ENCODE measurements around the gene INAFM1. TPM values are rescaled to one million over a fixed set of nuclear protein-coding genes. Genes with fewer than 3 reads are reported as not detected.

Gene INAFM1
- total and polyA plus RNA-seq, 8 donors, result 10.6 to 37.7 (median 15.6) TPM

DNA sequence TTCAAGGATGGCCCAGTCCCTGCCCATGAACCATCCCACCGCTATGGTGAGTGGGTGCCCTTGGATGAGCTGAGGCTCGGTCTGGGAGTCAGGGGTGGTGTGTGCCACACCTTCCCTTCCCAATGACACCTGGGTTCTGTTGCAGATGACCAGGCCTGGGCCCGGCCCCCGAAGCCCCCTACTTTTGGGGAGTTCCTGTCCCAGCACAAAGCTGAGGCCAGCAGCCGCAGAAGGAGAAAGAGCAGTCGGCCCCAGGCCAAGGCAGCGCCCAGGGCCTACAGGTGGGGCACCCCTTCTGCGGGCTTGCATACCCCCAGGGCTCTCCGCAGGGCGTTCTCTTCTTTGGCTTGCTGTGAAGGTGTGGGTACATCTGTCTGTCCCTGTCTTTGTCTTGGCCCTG is 4.3 kb upstream of the INAFM1 start:
- FAIRE-seq (no peak), DNase-seq (peak in 2 of 6 donors; percentile 47 to 71), ATAC-seq (no peak)
- Histone ChIP-seq H3K4me1 (peaks cover 0 to 11% (median 0%) of the 10 kb centered on the region in 3 donors), H3K27ac (no peak overlapping the region), H3K36me3 (peaks cover 0 to 36% (median 22%) of the 10 kb centered on the region in 3 donors), H3K9me3 (no peaks in the 10 kb centered on the region), H3K4me3 (no peak overlapping the region), H3K27me3 (no peaks in the 10 kb centered on the region)
- WGBS, 2 donors, result 88 to 90% methylated on average over 10 of the region's 10 CpGs
- intact Hi-C loops (cut with DNase I), result no loop called here
- no peak for TF ChIP-seq CTCF (IDR thresholded peaks at IDR 0.05)

DNA sequence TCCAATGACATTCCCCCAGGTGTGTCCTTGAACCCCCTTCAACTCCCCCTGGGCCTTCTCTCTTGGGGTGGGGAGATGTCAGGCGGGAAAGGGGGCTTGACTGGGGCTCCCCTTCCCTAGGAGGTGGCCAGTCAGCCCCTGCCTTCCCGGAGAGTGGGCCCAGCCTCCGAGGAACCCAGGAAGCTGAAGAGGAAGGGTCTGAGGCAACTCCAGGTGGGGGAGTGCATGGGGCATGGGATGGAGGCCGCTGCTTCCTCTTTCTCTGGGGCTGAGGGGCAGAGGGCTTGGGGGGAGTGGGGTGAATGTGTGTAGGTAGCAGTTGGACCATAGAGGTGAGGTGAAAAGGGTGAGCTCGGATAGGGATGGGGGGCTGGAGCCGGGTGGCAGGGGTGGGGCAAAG is 2.7 kb upstream of the INAFM1 start:
- Histone ChIP-seq H3K36me3 (peaks cover 0 to 22% (median 11%) of the 10 kb centered on the region in 3 donors), H3K4me1 (peaks cover 0 to 12% (median 0%) of the 10 kb centered on the region in 3 donors), H3K27ac (no peak overlapping the region), H3K27me3 (no peaks in the 10 kb centered on the region), H3K4me3 (no peak overlapping the region), H3K9me3 (no peaks in the 10 kb centered on the region)
- FAIRE-seq (no peak), DNase-seq (peak in 3 of 6 donors; percentile 33 to 66 (median 47)), ATAC-seq (no peak)
- 85 to 88% methylated on average over 6 of the region's 6 CpGs for WGBS, 2 donors
- intact Hi-C loops (cut with DNase I), result no loop called here
- no peak for TF ChIP-seq CTCF (IDR thresholded peaks at IDR 0.05)

DNA sequence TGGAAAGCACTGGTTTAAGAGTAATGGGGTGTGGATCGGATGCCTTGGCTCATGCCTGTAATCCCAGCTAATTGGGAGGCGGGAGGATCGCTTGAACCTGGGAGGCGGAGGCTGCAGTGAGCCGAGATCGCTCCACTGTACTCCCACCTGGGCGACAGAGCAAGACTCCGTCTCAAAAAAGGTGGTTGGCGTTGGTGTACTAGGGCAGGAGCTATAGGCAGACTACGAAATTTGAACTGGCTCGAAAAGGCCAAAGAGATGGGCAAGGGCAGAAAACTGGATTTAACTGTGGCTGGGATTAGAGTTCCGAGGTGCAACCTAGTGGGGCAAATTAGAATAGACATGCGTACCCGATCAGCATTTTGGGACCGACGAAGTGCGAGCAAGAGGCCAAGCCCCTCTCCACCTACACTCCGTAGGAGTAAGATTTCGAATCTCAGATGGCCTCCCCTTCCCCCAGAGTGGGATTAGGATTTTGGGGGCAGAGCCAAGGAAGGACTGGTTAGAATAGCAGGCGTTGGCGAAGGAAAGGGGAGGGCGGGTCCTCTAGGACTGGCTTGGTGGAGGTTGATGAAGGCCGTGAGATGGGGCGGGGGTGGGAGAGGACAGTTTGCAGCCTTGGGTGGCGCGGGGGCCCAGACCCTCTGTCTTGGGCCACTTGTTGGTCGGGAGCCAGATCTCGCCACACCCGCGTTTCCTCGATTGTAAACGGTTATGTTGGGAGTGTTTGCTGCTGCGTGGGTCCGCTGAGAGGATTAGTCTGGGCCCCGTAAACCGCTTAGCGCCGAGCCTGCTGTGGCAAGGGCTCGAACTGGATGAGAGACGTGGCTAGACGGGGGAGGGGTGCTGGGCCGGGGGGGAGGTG is 2.0 kb upstream of the INAFM1 start:
- FAIRE-seq (no peak), ATAC-seq (peak in 1 of 4 donors; percentile 0)

GRCh38 chr19:47273313-47274070 is 1.2 kb upstream of the INAFM1 start:
- Histone ChIP-seq H3K27ac (peak overlapping the region; percentile 97 to 98 (median 97)), H3K9me3 (no peaks in the 10 kb centered on the region), H3K36me3 (peaks cover 0 to 12% (median 11%) of the 10 kb centered on the region in 3 donors), H3K27me3 (no peaks in the 10 kb centered on the region), H3K4me3 (peak overlapping the region; percentile 46 to 81 (median 58)), H3K4me1 (peaks cover 0 to 12% (median 0%) of the 10 kb centered on the region in 3 donors)
- FAIRE-seq, result no peak
- 1 to 2% methylated on average over 49 to 54 of the region's 54 CpGs for WGBS, 2 donors
- peak; percentile 79 to 89 (median 82) for ATAC-seq
- TF ChIP-seq CTCF (IDR thresholded peaks at IDR 0.05), result no peak
- intact Hi-C loops (cut with DNase I), result no loop called here
- peak; percentile 89 to 96 (median 92) for DNase-seq

More for the DNA sequence above, 2.0 kb upstream of the INAFM1 start:
- peak in 3 of 6 donors; percentile 64 to 75 (median 66) for DNase-seq
- WGBS, 2 donors, result 46 to 50% methylated on average over 38 to 42 of the region's 42 CpGs
- Histone ChIP-seq H3K4me1 (peaks cover 0 to 12% (median 0%) of the 10 kb centered on the region in 3 donors), H3K27ac (peak overlapping the region; percentile 97 to 98 (median 97)), H3K9me3 (no peaks in the 10 kb centered on the region), H3K4me3 (peak overlapping the region; percentile 46 to 81 (median 58)), H3K27me3 (no peaks in the 10 kb centered on the region), H3K36me3 (peaks cover 0 to 16% (median 11%) of the 10 kb centered on the region in 3 donors)
- TF ChIP-seq CTCF (IDR thresholded peaks at IDR 0.05), result no peak
- intact Hi-C loops (cut with DNase I), result no loop called here

Measured in pancreas (tissue), 10 donors.